Umbilical cord (tissue), 2 donors: ENCODE results near the gene UFL1. TPM values are rescaled to one million over a fixed set of nuclear protein-coding genes. Genes with fewer than 3 reads are reported as not detected.

Experiments used
- DNase-seq: peaks from one replicate; pipeline ENCODE4 v3.0.0-alpha.2; 2015; ENCODE audit warnings: low spot score
- total RNA-seq: library from RNA; depleted of rRNA; stranded (reverse); fragments of >200 nt; gene quantifications from one replicate; pipeline ENCODE4 v1.2.3, GENCODE V29; 2014; ENCODE audit warnings: low replicate concordance; ENCODE audit not compliant: insufficient read depth

The UFL1 gene
- total RNA-seq, 1 donor from 2014 or later = 54.2 TPM

- DNase-seq = no peak
These were observed 49.9 kb downstream of the UFL1 start for GRCh38 chr6:96571551-96571950.

GRCh38 chr6:96575359-96575758 is 53.8 kb downstream of the UFL1 start:
- DNase-seq = no peak

GRCh38 chr6:96576221-96576620 is 54.6 kb downstream of the UFL1 start:
- DNase-seq = no peak

GRCh38 chr6:96582021-96582420 is 60.4 kb downstream of the UFL1 start:
- DNase-seq = peak; percentile 95

GRCh38 chr6:96582436-96582835 is 60.8 kb downstream of the UFL1 start:
- DNase-seq = peak; percentile 88

GRCh38 chr6:96604420-96604819 is 82.8 kb downstream of the UFL1 start:
- DNase-seq = no peak

Other genes with a start within 250 kb of the UFL1 start
- gene FHL5, start 41.3 kb downstream of the UFL1 start, total RNA-seq = 18.1 TPM